Measurements from ENCODE around the gene GRID1. TPM values are rescaled to one million over a fixed set of nuclear protein-coding genes. Genes with fewer than 3 reads are reported as not detected.

Gene GRID1
- total RNA-seq, 1 experiment from 2014 or later: 0.07 TPM

DNA sequence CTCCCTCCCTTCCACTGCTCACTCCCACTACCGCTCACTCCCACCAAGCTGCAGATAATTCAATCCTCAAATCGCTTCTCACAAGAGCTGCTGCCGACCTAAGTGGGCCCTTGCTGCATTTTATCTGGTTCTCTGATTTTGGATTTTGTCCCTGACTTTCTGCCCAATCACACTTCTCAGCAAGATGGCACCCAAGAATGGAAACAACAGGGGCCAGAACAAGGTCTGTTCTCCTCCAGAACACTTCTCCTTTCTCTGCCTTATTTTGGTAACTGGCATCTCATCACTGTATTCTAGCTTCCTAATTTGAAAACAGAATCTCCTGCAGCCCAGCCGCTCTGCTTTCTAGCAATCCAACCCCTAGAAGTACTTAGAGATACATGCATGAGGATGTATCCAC, 172.8 kb downstream of the GRID1 start:
- no peak overlapping the region for H2AFZ ChIP-seq (ENCODE audit: low read length)
- H3K9me3 ChIP-seq (ENCODE audit: low read length): no peaks in the 10 kb centered on the region
- peaks cover 4% of the 10 kb centered on the region; the same call in 1 of the 2 replicates for H3K4me1 ChIP-seq (ENCODE audit: low read length)
- H3K4me2 ChIP-seq (ENCODE audit: low read depth, low read length, poor library complexity, severe bottlenecking): no peak overlapping the region
- no peaks in the 10 kb centered on the region for H4K20me1 ChIP-seq (ENCODE audit: insufficient read depth, low read depth, low read length)
- H3K9ac ChIP-seq (ENCODE audit: low read length): no peak overlapping the region
- no peak overlapping the region for H3K4me3 ChIP-seq (ENCODE audit: low read length)
- H3K27me3 ChIP-seq (ENCODE audit: low read length): no peaks in the 10 kb centered on the region
- no peak overlapping the region for H3K27ac ChIP-seq (ENCODE audit: low read length)
- DNase-seq: peak; percentile 55
- H3K9me2 ChIP-seq (replicated peaks; ENCODE audit: insufficient read depth, low read length): no peaks in the 10 kb centered on the region
- no peaks in the 10 kb centered on the region for H3K36me3 ChIP-seq (ENCODE audit: insufficient read depth, low read length)
- H3K79me2 ChIP-seq (ENCODE audit: low read length): no peaks in the 10 kb centered on the region

DNA sequence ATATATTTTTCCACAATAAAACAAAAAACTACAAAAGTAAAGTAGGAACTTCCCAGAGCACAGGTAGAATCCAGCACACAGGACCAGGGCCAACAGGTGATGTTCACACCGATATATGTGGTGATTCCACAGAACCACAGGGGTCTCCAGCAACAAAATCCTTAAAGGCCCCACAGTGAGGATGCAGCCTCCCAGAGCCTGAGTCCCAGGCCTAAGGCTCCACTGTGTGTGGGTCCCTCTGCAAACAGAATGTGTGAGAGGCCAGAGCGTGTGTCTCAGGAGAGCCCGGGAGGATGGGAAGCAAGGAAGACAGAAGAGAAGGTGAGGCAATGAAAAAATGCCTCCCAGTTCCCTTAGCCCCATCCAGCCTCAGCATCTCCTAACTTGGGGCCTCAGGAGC, 173.9 kb downstream of the GRID1 start:
- no peak overlapping the region for H3K4me2 ChIP-seq (ENCODE audit: low read depth, low read length, poor library complexity, severe bottlenecking)
- H3K27me3 ChIP-seq (ENCODE audit: low read length): no peaks in the 10 kb centered on the region
- no peak for DNase-seq
- no peaks in the 10 kb centered on the region for H3K9me3 ChIP-seq (ENCODE audit: low read length)
- no peak overlapping the region for H3K4me3 ChIP-seq (ENCODE audit: low read length)
- H3K9ac ChIP-seq (ENCODE audit: low read length): no peak overlapping the region
- no peaks in the 10 kb centered on the region for H3K9me2 ChIP-seq (replicated peaks; ENCODE audit: insufficient read depth, low read length)
- H3K79me2 ChIP-seq (ENCODE audit: low read length): no peaks in the 10 kb centered on the region
- no peaks in the 10 kb centered on the region for H3K36me3 ChIP-seq (ENCODE audit: insufficient read depth, low read length)
- no peak overlapping the region for H3K27ac ChIP-seq (ENCODE audit: low read length)
- H2AFZ ChIP-seq (ENCODE audit: low read length): no peak overlapping the region
- no peaks in the 10 kb centered on the region for H4K20me1 ChIP-seq (ENCODE audit: insufficient read depth, low read depth, low read length)
- peaks cover 4% of the 10 kb centered on the region; the same call in 1 of the 2 replicates for H3K4me1 ChIP-seq (ENCODE audit: low read length)

DNA sequence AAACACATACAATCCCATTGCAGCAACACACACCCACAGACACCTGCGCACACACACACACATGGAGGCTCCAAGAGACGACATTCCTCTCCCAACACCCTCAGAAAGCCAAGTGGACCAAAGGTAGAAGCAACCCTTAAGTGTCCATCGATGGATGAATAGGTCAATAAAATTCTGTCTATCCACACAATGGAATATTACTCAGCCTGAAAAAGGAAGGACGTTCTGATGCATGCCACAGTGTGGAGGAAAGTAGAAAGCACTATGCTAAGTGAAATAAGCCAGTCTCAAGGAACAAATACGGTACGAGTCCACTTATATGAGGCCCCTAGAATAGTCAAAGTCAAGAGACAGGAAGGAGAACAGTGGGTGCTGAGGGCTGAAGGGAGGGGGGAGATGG, 174.4 kb downstream of the GRID1 start:
- Histone ChIP-seq H3K79me2 (ENCODE audit: low read length) (no peaks in the 10 kb centered on the region), H3K27me3 (ENCODE audit: low read length) (no peaks in the 10 kb centered on the region), H3K4me1 (ENCODE audit: low read length) (peaks cover 4% of the 10 kb centered on the region; the same call in 1 of the 2 replicates), H3K4me2 (ENCODE audit: low read depth, low read length, poor library complexity, severe bottlenecking) (no peak overlapping the region), H3K27ac (ENCODE audit: low read length) (no peak overlapping the region), H3K9me3 (ENCODE audit: low read length) (no peaks in the 10 kb centered on the region), H4K20me1 (ENCODE audit: insufficient read depth, low read depth, low read length) (no peaks in the 10 kb centered on the region), H2AFZ (ENCODE audit: low read length) (no peak overlapping the region), H3K4me3 (ENCODE audit: low read length) (no peak overlapping the region), H3K9me2 (replicated peaks; ENCODE audit: insufficient read depth, low read length) (no peaks in the 10 kb centered on the region), H3K36me3 (ENCODE audit: insufficient read depth, low read length) (no peaks in the 10 kb centered on the region), H3K9ac (ENCODE audit: low read length) (no peak overlapping the region)
- DNase-seq: no peak

DNA sequence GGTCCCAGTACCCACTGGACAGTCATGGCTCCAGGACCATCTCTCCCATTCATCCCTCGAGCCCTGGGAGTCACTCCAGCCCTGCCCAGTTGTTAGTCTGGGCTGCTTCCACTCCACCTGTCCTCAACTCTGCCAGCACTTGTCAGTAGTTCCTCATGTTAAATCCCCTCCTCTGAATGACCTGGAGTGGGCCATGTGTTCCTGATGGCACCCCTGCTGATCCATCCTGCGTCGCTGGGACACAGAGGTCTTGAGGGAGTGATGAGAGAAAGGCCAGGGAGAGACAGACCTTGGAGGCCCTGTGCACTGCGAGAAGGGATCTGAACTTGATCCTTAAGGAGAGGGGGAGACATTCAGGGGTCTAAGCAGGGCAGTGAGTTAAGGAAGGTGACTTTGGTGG, 174.9 kb downstream of the GRID1 start:
- H4K20me1 ChIP-seq (ENCODE audit: insufficient read depth, low read depth, low read length): no peaks in the 10 kb centered on the region
- no peaks in the 10 kb centered on the region for H3K9me2 ChIP-seq (replicated peaks; ENCODE audit: insufficient read depth, low read length)
- no peak overlapping the region for H2AFZ ChIP-seq (ENCODE audit: low read length)
- no peaks in the 10 kb centered on the region for H3K36me3 ChIP-seq (ENCODE audit: insufficient read depth, low read length)
- no peaks in the 10 kb centered on the region for H3K79me2 ChIP-seq (ENCODE audit: low read length)
- DNase-seq: no peak
- peaks cover 4% of the 10 kb centered on the region; the same call in 1 of the 2 replicates for H3K4me1 ChIP-seq (ENCODE audit: low read length)
- no peaks in the 10 kb centered on the region for H3K27me3 ChIP-seq (ENCODE audit: low read length)
- no peak overlapping the region for H3K4me3 ChIP-seq (ENCODE audit: low read length)
- H3K4me2 ChIP-seq (ENCODE audit: low read depth, low read length, poor library complexity, severe bottlenecking): no peak overlapping the region
- no peak overlapping the region for H3K9ac ChIP-seq (ENCODE audit: low read length)
- H3K9me3 ChIP-seq (ENCODE audit: low read length): no peaks in the 10 kb centered on the region
- H3K27ac ChIP-seq (ENCODE audit: low read length): no peak overlapping the region

DNA sequence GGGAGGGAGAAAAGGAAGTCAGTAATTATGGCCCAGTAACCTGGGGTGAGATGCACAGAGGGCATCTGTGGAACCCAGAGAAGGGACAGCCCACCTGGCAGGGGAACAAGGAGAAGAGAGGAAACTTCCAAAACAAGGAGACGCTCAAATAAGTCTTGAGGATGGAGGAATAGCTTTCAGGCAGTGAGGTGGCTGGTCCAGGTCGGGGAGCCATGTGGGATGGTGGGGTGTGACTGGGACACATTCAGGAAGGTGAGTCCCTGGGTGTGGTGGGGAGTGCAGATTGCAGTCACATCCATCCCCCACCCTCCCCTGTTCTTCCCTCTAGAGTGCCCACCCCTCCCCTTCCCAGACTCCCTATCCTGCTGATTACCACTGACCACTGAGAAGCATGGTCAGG, 175.4 kb downstream of the GRID1 start:
- no peak overlapping the region for H3K27ac ChIP-seq (ENCODE audit: low read length)
- no peak overlapping the region for H2AFZ ChIP-seq (ENCODE audit: low read length)
- no peak overlapping the region for H3K9ac ChIP-seq (ENCODE audit: low read length)
- H3K4me3 ChIP-seq (ENCODE audit: low read length): no peak overlapping the region
- DNase-seq: no peak
- no peaks in the 10 kb centered on the region for H3K79me2 ChIP-seq (ENCODE audit: low read length)
- H3K27me3 ChIP-seq (ENCODE audit: low read length): no peaks in the 10 kb centered on the region
- H3K9me3 ChIP-seq (ENCODE audit: low read length): no peaks in the 10 kb centered on the region
- H3K4me1 ChIP-seq (ENCODE audit: low read length): peaks cover 4% of the 10 kb centered on the region; the same call in 1 of the 2 replicates
- H3K4me2 ChIP-seq (ENCODE audit: low read depth, low read length, poor library complexity, severe bottlenecking): no peak overlapping the region
- no peaks in the 10 kb centered on the region for H3K9me2 ChIP-seq (replicated peaks; ENCODE audit: insufficient read depth, low read length)
- H4K20me1 ChIP-seq (ENCODE audit: insufficient read depth, low read depth, low read length): no peaks in the 10 kb centered on the region
- H3K36me3 ChIP-seq (ENCODE audit: insufficient read depth, low read length): no peaks in the 10 kb centered on the region

DNA sequence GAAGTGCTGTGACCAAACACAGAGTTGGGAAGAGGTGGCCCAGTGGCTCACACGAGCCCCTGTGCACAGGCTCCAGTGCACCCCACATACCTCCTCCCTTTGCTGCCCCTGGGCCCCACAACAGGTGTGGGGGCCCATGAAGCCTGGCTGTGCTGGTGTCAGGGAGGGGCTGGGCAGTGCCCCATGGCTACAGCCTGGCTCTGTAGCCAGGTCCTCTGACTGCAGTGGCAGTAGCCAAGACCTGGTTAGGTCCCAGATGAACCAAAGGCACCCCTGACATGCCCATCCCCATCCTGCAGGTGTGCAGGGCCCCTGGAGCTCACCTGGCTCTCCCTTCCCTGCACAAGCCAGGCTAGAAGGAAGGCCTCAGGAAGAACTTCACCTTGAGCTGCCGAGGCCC, 176.3 kb downstream of the GRID1 start:
- Histone ChIP-seq H3K4me3 (ENCODE audit: low read length) (no peak overlapping the region), H3K4me1 (ENCODE audit: low read length) (peaks cover 4% of the 10 kb centered on the region; the same call in 1 of the 2 replicates), H3K27me3 (ENCODE audit: low read length) (no peaks in the 10 kb centered on the region), H3K9ac (ENCODE audit: low read length) (no peak overlapping the region), H3K4me2 (ENCODE audit: low read depth, low read length, poor library complexity, severe bottlenecking) (no peak overlapping the region), H3K36me3 (ENCODE audit: insufficient read depth, low read length) (no peaks in the 10 kb centered on the region), H2AFZ (ENCODE audit: low read length) (no peak overlapping the region), H3K27ac (ENCODE audit: low read length) (no peak overlapping the region), H3K9me2 (replicated peaks; ENCODE audit: insufficient read depth, low read length) (no peaks in the 10 kb centered on the region), H3K79me2 (ENCODE audit: low read length) (no peaks in the 10 kb centered on the region), H4K20me1 (ENCODE audit: insufficient read depth, low read depth, low read length) (no peaks in the 10 kb centered on the region), H3K9me3 (ENCODE audit: low read length) (no peaks in the 10 kb centered on the region)
- DNase-seq: no peak

DNA sequence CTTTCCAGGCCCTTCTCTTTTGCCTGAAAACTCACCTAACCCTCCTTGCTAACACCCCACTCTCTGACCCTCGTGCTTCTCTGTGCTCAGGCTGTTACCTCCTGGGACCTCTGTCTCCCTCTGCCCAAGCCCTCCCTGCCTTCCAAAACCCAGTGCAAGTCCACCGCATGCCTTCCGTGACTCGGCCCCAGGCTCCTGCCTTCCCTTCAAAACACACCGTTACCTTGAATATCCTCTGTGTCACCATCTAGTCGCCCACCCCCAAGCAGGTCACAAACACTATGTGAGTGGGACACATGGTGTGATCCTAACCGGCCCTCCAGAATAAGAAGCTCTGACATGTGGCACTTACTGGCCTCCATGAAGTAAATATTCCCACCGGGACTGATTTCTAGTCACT, 176.7 kb downstream of the GRID1 start:
- Histone ChIP-seq H3K9me3 (ENCODE audit: low read length) (no peaks in the 10 kb centered on the region), H3K4me1 (ENCODE audit: low read length) (peaks cover 4% of the 10 kb centered on the region; the same call in 1 of the 2 replicates)
- DNase-seq: no peak

DNA sequence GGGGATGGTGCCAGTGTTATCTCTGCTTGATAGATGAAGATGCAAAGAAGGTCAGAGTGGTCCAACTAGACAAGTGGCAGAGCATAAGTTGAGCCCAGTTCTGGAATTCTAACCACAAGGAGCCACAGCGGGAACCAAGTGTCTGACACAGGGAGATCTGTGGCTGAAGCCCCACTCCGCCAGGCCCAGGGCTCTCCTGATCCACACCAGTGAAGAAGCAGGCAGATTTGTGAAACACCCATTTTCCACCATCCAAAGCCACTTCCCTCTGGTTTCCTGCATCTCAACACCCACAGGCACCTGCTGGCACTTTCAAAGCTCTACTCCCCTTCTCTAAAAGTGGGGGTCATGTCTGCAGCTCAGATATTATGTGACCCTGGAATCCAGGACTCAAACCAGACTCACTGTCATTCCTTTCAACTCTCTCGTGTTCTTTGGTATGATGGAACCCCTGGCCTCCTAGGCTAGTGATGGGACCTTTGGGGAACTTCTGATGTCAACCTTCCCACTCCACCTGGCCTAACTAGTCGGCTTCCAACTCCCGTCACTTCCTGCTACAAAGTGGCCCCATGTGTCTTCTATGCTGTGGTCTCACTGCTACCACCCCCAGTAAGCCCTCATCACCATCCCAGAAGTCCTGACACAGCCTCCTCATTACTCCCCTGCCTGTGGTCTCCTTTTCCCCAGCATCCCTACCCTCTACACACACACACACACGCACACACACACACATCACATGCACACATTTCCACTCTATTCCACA, 177.6 kb downstream of the GRID1 start:
- no peaks in the 10 kb centered on the region for H3K27me3 ChIP-seq (ENCODE audit: low read length)
- no peak overlapping the region for H3K4me2 ChIP-seq (ENCODE audit: low read depth, low read length, poor library complexity, severe bottlenecking)
- H3K4me3 ChIP-seq (ENCODE audit: low read length): no peak overlapping the region
- no peak overlapping the region for H2AFZ ChIP-seq (ENCODE audit: low read length)
- no peaks in the 10 kb centered on the region for H3K79me2 ChIP-seq (ENCODE audit: low read length)
- H3K9me3 ChIP-seq (ENCODE audit: low read length): no peaks in the 10 kb centered on the region
- H3K36me3 ChIP-seq (ENCODE audit: insufficient read depth, low read length): no peaks in the 10 kb centered on the region
- H3K9ac ChIP-seq (ENCODE audit: low read length): no peak overlapping the region
- no peaks in the 10 kb centered on the region for H3K9me2 ChIP-seq (replicated peaks; ENCODE audit: insufficient read depth, low read length)
- no peaks in the 10 kb centered on the region for H4K20me1 ChIP-seq (ENCODE audit: insufficient read depth, low read depth, low read length)
- DNase-seq: no peak
- no peak overlapping the region for H3K27ac ChIP-seq (ENCODE audit: low read length)
- peaks cover 4% of the 10 kb centered on the region; the same call in 1 of the 2 replicates for H3K4me1 ChIP-seq (ENCODE audit: low read length)

More for the DNA sequence above, 176.7 kb downstream of the GRID1 start:
- no peak overlapping the region for H3K27ac ChIP-seq (ENCODE audit: low read length)
- H3K36me3 ChIP-seq (ENCODE audit: insufficient read depth, low read length): no peaks in the 10 kb centered on the region
- no peaks in the 10 kb centered on the region for H3K27me3 ChIP-seq (ENCODE audit: low read length)
- H4K20me1 ChIP-seq (ENCODE audit: insufficient read depth, low read depth, low read length): no peaks in the 10 kb centered on the region
- no peak overlapping the region for H3K9ac ChIP-seq (ENCODE audit: low read length)
- no peaks in the 10 kb centered on the region for H3K9me2 ChIP-seq (replicated peaks; ENCODE audit: insufficient read depth, low read length)
- H3K4me3 ChIP-seq (ENCODE audit: low read length): no peak overlapping the region
- H2AFZ ChIP-seq (ENCODE audit: low read length): no peak overlapping the region
- no peaks in the 10 kb centered on the region for H3K79me2 ChIP-seq (ENCODE audit: low read length)
- no peak overlapping the region for H3K4me2 ChIP-seq (ENCODE audit: low read depth, low read length, poor library complexity, severe bottlenecking)

All from Karpas-422 (cell line).